T follicular helper cell (primary cell): ENCODE results near the gene SEZ6.

Source experiments
- DNase-seq: peaks from one replicate; pipeline ENCODE4 v3.0.0-alpha.2; 2020; ENCODE audit warnings: low read depth

The SEZ6 gene

GRCh38 chr17:29000973-29001372 is 4.9 kb downstream of the SEZ6 start:
- DNase-seq: no peak

- DNase-seq: no peak
Measured at GRCh38 chr17:28999206-28999605, 6.6 kb downstream of the SEZ6 start.

- no peak for DNase-seq
Measured at GRCh38 chr17:28997806-28998205, 8.0 kb downstream of the SEZ6 start.

GRCh38 chr17:28996554-28997096 is 9.2 kb downstream of the SEZ6 start:
- DNase-seq: no peak

- DNase-seq: no peak
Measured at GRCh38 chr17:28993645-28994426, 12.0 kb downstream of the SEZ6 start.

- no peak for DNase-seq
Measured at GRCh38 chr17:28992625-28993600, 12.9 kb downstream of the SEZ6 start.

GRCh38 chr17:28992185-28992584 is 13.6 kb downstream of the SEZ6 start:
- no peak for DNase-seq

GRCh38 chr17:28991779-28992178 is 14.1 kb downstream of the SEZ6 start:
- DNase-seq: no peak

- DNase-seq: no peak
Measured at GRCh38 chr17:28989028-28989427, 16.8 kb downstream of the SEZ6 start.

GRCh38 chr17:28988475-28988874 is 17.4 kb downstream of the SEZ6 start:
- DNase-seq: no peak

GRCh38 chr17:28986714-28987655 is 18.8 kb downstream of the SEZ6 start:
- no peak for DNase-seq

GRCh38 chr17:28985950-28986713 is 19.7 kb downstream of the SEZ6 start:
- DNase-seq: no peak

- no peak for DNase-seq
Measured at GRCh38 chr17:28983286-28984230, 22.3 kb downstream of the SEZ6 start.

- peak; percentile 30 for DNase-seq
Measured at GRCh38 chr17:28982131-28982793, 23.6 kb downstream of the SEZ6 start.

GRCh38 chr17:28978356-28978964 is 27.4 kb downstream of the SEZ6 start:
- DNase-seq: no peak

GRCh38 chr17:28977659-28978355 is 28.0 kb downstream of the SEZ6 start:
- DNase-seq: no peak

GRCh38 chr17:28975646-28976045 is 30.2 kb downstream of the SEZ6 start:
- DNase-seq: no peak

- no peak for DNase-seq
Measured at GRCh38 chr17:28975031-28975430, 30.8 kb downstream of the SEZ6 start.
